Erythroblast (primary cell): ENCODE data around the gene FAM135A.

ENCODE experiments used
- GATA1 ChIP-seq: IDR thresholded peaks from 2 replicates; pipeline ENCODE4 v1.6.1; 2011; ENCODE audit warnings: low read depth, mild to moderate bottlenecking, control low read depth, low read length, moderate library complexity
- POLR2A ChIP-seq: IDR thresholded peaks from 2 replicates; pipeline ENCODE4 v1.6.1; 2011; ENCODE audit warnings: mild to moderate bottlenecking, low read length

- TF ChIP-seq POLR2A (no peak), GATA1 (no peak)
Observed at GRCh38 chr6:70575899-70576495, 162.7 kb downstream of the FAM135A start.
